SK-N-SH (cell line): Measurements from ENCODE around the gene FA2H. TPM values are rescaled to one million over a fixed set of nuclear protein-coding genes. Genes with fewer than 3 reads are reported as not detected.

Experiments
- CTCF ChIA-PET: fragments of 300-600, 350-600 bp; formaldehyde crosslinking; extraction: SDS; loops from one replicate; lab custom pipeline; 2021; lab: Yijun Ruan, JAX
- POLR2A ChIA-PET: fragments of 350-600 bp; sonication (Branson Sonifier 250); formaldehyde crosslinking; extraction: SDS; loops from one replicate; lab custom pipeline; 2020; ENCODE audit warnings: antibody characterized with exemption, inconsistent platforms; lab: Yijun Ruan, JAX
- DNase-seq: peaks from one replicate; pipeline ENCODE4 v3.0.0; 2012
- H2AFZ ChIP-seq: fragments of 200-600 bp; sonication (generic); 2 replicates; pipeline ENCODE4 v1.8.1; 2016; ENCODE audit warnings: antibody characterized with exemption, mild to moderate bottlenecking, low read depth
- H3F3A ChIP-seq: fragments of 200-600 bp; sonication (generic); replicated peaks from 2 replicates; pipeline ENCODE3; 2016; ENCODE audit warnings: antibody characterized with exemption, mild to moderate bottlenecking; ENCODE audit not compliant: insufficient read depth
- H3K27ac ChIP-seq, 2 experiments: fragments of 200-500 bp in 1 of 2; fragments of 200-600 bp in 1 of 2; sonication (Bioruptor generic) in 1 of 2; sonication (generic), shearing (Covaris generic) in 1 of 2; 2 replicates each; pipeline versions ENCODE4 v1.5.1 to v1.6.1; 2014 to 2016; ENCODE audit warnings: low read depth in 2 of 2, inconsistent platforms in 1 of 2, low read length in 1 of 2, mild to moderate bottlenecking in 1 of 2, mixed read lengths in 1 of 2
- H3K27me3 ChIP-seq: fragments of 200-600 bp; sonication (generic), shearing (Covaris generic); 2 replicates; pipeline ENCODE4 v1.6.1; 2016; ENCODE audit warnings: mixed run types; ENCODE audit not compliant: insufficient read depth
- H3K36me3 ChIP-seq, 2 experiments: fragments of 200-500 bp in 1 of 2; fragments of 200-600 bp in 1 of 2; sonication (Bioruptor generic) in 1 of 2; sonication (generic) in 1 of 2; replicated peaks in 1 of 2; 2 replicates each; pipeline versions ENCODE3 to v1.5.1; 2014 to 2016; ENCODE audit warnings: low read length in 1 of 2, mild to moderate bottlenecking in 1 of 2; ENCODE audit not compliant: insufficient read depth in 2 of 2, control insufficient read depth in 1 of 2
- H3K4me1 ChIP-seq, 2 experiments: fragments of 200-500 bp in 1 of 2; fragments of 200-600 bp in 1 of 2; sonication (Bioruptor generic) in 1 of 2; sonication (generic), shearing (Covaris generic) in 1 of 2; 2 replicates each; pipeline versions ENCODE4 v1.5.1 to v1.6.1; 2014 to 2016; ENCODE audit warnings: low read depth in 1 of 2, low read length in 1 of 2, mixed run types in 1 of 2; ENCODE audit not compliant: insufficient read depth in 2 of 2, control insufficient read depth in 1 of 2
- H3K4me2 ChIP-seq: fragments of 200-600 bp; sonication (generic), shearing (Covaris generic); 2 replicates; pipeline ENCODE4 v1.6.1; 2017; ENCODE audit warnings: mixed run types
- H3K4me3 ChIP-seq, 2 experiments: fragments of 200-500 bp in 1 of 2; fragments of 200-600 bp in 1 of 2; sonication (Bioruptor generic) in 1 of 2; sonication (generic), shearing (Covaris generic) in 1 of 2; 2 replicates each; pipeline versions ENCODE4 v1.5.1 to v1.8.1; 2014 to 2016; ENCODE audit warnings: low read depth in 2 of 2, inconsistent platforms in 1 of 2, low read length in 1 of 2, mild to moderate bottlenecking in 1 of 2, mixed read lengths in 1 of 2, moderate library complexity in 1 of 2
- H3K79me2 ChIP-seq: fragments of 200-600 bp; sonication (generic); 2 replicates; pipeline ENCODE4 v1.8.1; 2017; ENCODE audit warnings: mild to moderate bottlenecking; ENCODE audit not compliant: insufficient read depth
- H3K9ac ChIP-seq: fragments of 200-600 bp; sonication (generic); 2 replicates; pipeline ENCODE4 v1.6.1; 2017; ENCODE audit warnings: mixed run types
- H3K9me2 ChIP-seq: fragments of 200-600 bp; sonication (generic); 2 replicates; pipeline ENCODE4 v1.6.1; 2017; ENCODE audit warnings: mixed run types
- H3K9me3 ChIP-seq: fragments of 200-600 bp; sonication (generic); 2 replicates; pipeline ENCODE4 v1.6.1; 2017; ENCODE audit warnings: mixed run types, mild to moderate bottlenecking, moderate library complexity
- H4K20me1 ChIP-seq: fragments of 200-600 bp; sonication (generic); 2 replicates; pipeline ENCODE4 v1.6.1; 2017; ENCODE audit warnings: mild to moderate bottlenecking, mixed run types; ENCODE audit not compliant: insufficient read depth
- EZH2phosphoT487 ChIP-seq: fragments of 200-600 bp; sonication (generic); IDR thresholded peaks from 2 replicates; pipeline ENCODE4 v1.6.1; 2017; ENCODE audit warnings: low read depth, mixed run types, mild to moderate bottlenecking, antibody characterized with exemption, moderate library complexity, borderline replicate concordance
- FOSL2 ChIP-seq: IDR thresholded peaks from 2 replicates; pipeline ENCODE4 v1.4.0; 2012; ENCODE audit warnings: low read depth, mild to moderate bottlenecking, moderate library complexity, borderline replicate concordance
- FOXM1 ChIP-seq: IDR thresholded peaks from 2 replicates; pipeline ENCODE4 v1.4.0; 2012; ENCODE audit warnings: low read depth, mild to moderate bottlenecking
- GABPA ChIP-seq: IDR thresholded peaks from 2 replicates; pipeline ENCODE4 v1.4.0; 2012; ENCODE audit warnings: low read depth, mild to moderate bottlenecking
- GATA2 ChIP-seq: sonication (generic); formaldehyde crosslinking; IDR thresholded peaks from 2 replicates; pipeline ENCODE4 v1.5.0; 2020; ENCODE audit warnings: mild to moderate bottlenecking, missing genetic modification reagents
- MEF2A ChIP-seq: IDR thresholded peaks from 2 replicates; pipeline ENCODE4 v1.4.0; 2012; ENCODE audit warnings: low read depth, borderline replicate concordance
- MXI1 ChIP-seq: IDR thresholded peaks from 2 replicates; pipeline ENCODE4 v1.6.1; 2012; ENCODE audit warnings: mild to moderate bottlenecking, low read depth, low read length, improper control_type of control experiment
- NFIC ChIP-seq: IDR thresholded peaks from 2 replicates; pipeline ENCODE4 v1.4.0; 2012; ENCODE audit warnings: borderline replicate concordance
- POLR2AphosphoS5 ChIP-seq: IDR thresholded peaks from 2 replicates; pipeline ENCODE4 v1.6.1; 2012; ENCODE audit warnings: low read depth, low read length
- RXRA ChIP-seq: IDR thresholded peaks from 2 replicates; pipeline ENCODE4 v1.4.0; 2012; ENCODE audit warnings: low read depth, mild to moderate bottlenecking, borderline replicate concordance
- SIN3A ChIP-seq: IDR thresholded peaks from 2 replicates; pipeline ENCODE4 v1.6.1; 2012; ENCODE audit warnings: low read depth, mild to moderate bottlenecking, low read length, moderate library complexity, borderline replicate concordance
- TAF1 ChIP-seq: IDR thresholded peaks from 2 replicates; pipeline ENCODE4 v1.6.1; 2012; ENCODE audit warnings: low read depth, mild to moderate bottlenecking, low read length, moderate library complexity, borderline replicate concordance
- TCF12 ChIP-seq: IDR thresholded peaks from 2 replicates; pipeline ENCODE4 v1.4.0; 2012
- TEAD4 ChIP-seq: IDR thresholded peaks from 2 replicates; pipeline ENCODE4 v1.4.0; 2012; ENCODE audit warnings: mild to moderate bottlenecking, borderline replicate concordance; ENCODE audit not compliant: insufficient read depth
- ZBTB33 ChIP-seq: IDR thresholded peaks from 2 replicates; pipeline ENCODE4 v1.4.0; 2012; ENCODE audit warnings: low read depth, borderline replicate concordance
- WGBS: methylation state at CpG from one replicate; pipeline ENCODE4 v1.1.6; 2017; ENCODE audit warnings: low lambda C conversion rate; 5-methylcytosine and 5-hydroxymethylcytosine counted together
- polyA plus RNA-seq, 3 experiments: library from polyadenylated mRNA; depleted of rRNA; stranded (reverse); fragments of >200 nt; gene quantifications; 2 replicates each; pipeline ENCODE4 v1.2.3, GENCODE V29; 2012
- TF ChIP-seq, protein P1 (sequence below): IDR thresholded peaks from 2 replicates; pipeline ENCODE4 v1.4.0; 2012; ENCODE audit warnings: low read depth
- TF ChIP-seq, protein P2 (sequence below): fragments of 150-350 bp; IDR thresholded peaks from 2 replicates; pipeline ENCODE4 v1.6.1; 2017; ENCODE audit warnings: antibody characterized with exemption, low read length, low read depth, borderline replicate concordance
- TF ChIP-seq, protein P3 (sequence below): IDR thresholded peaks from 2 replicates; pipeline ENCODE4; 2012

The FA2H gene
- polyA plus RNA-seq, 1 of the 3 experiments (the other 2 are of a cell fraction): not detected

- H3K9me3 ChIP-seq: no peaks in the 10 kb centered on the region
- TF ChIP-seq, protein P1, sequence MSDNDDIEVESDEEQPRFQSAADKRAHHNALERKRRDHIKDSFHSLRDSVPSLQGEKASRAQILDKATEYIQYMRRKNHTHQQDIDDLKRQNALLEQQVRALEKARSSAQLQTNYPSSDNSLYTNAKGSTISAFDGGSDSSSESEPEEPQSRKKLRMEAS: no peak
- no peak for TF ChIP-seq MEF2A
- TF ChIP-seq, protein P2, sequence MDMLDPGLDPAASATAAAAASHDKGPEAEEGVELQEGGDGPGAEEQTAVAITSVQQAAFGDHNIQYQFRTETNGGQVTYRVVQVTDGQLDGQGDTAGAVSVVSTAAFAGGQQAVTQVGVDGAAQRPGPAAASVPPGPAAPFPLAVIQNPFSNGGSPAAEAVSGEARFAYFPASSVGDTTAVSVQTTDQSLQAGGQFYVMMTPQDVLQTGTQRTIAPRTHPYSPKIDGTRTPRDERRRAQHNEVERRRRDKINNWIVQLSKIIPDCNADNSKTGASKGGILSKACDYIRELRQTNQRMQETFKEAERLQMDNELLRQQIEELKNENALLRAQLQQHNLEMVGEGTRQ: no peak
- no peak for TF ChIP-seq NFIC
- TF ChIP-seq POLR2AphosphoS5: no peak
- no peak for TF ChIP-seq RXRA
- no peak for TF ChIP-seq TEAD4
- TF ChIP-seq EZH2phosphoT487: no peak
- TF ChIP-seq FOSL2: no peak
- TF ChIP-seq GATA2: no peak
- TF ChIP-seq SIN3A: no peak
- no peak for TF ChIP-seq GABPA
- no peak overlapping the region for H3K27ac ChIP-seq
- H3K9ac ChIP-seq: no peak overlapping the region
- H3K4me1 ChIP-seq: peaks cover 0 to 19% of the 10 kb centered on the region in 2 experiments; a peak in 1 of 4 replicates
- CTCF ChIA-PET: interaction anchor here (0.6 to 3.7 kb wide), 3 partner anchors 9 to 130 kb away, joined by 3 to 22 read pairs (median 6); no protein-coding TSS in a partner anchor
- no peaks in the 10 kb centered on the region for H4K20me1 ChIP-seq
- H3F3A ChIP-seq: no peaks in the 10 kb centered on the region
- POLR2A ChIA-PET: no interaction called here
- no peak overlapping the region for H3K4me3 ChIP-seq
- no peaks in the 10 kb centered on the region for H3K36me3 ChIP-seq
- no peaks in the 10 kb centered on the region for H3K79me2 ChIP-seq
- DNase-seq: no peak
- 64% methylated on average over 8 of the region's 8 CpGs for WGBS
- H3K27me3 ChIP-seq: no peaks in the 10 kb centered on the region
- no peaks in the 10 kb centered on the region for H3K9me2 ChIP-seq
- no peak overlapping the region for H3K4me2 ChIP-seq
- no peak overlapping the region for H2AFZ ChIP-seq
Observed at GRCh38 chr16:74731853-74732477, 42.7 kb downstream of the FA2H start.

DNA sequence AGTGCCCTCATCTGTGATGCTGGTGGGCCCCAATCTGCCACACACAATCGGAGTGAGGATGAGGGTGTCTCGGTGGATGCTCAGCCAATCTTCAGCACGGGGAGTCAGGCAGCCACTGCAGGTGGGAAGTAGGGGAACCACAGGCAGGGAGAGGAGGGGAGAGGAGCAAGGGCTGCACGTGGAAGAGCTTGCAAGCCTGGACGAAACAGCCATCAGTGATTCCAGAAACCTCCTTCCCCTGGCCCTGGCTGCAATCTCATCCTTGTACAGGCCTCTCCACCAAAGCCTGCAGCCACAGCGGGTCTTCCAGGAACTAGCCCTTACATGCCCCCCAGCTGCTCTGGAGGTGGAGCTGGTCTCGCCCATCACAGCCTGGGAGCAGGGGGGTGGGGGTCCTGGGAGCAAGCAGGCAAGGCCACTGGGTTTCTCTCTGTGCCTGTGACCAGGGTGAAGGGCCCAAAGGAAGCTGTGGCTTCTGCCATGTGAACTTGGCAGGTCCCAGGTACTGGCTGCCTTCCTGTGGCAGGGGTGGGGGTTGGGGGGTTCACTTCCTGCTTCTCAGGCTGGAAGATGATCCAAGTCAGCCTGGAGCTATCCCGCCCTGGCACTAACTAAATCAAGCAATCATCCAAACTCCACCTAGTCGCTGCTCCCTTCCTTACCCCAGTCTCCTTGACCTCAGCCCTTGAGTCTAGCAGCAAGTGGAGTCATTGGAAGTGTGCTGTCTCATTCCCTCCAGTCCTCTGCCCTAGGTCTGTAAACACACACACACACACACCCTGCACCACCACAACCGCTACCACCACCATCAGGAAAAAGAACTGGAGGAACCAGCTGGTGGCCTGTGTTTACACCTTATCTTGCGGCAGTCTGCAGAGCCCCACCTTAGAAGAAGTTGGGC is 44.6 kb downstream of the FA2H start:
- H3K4me2 ChIP-seq: no peak overlapping the region
- no peaks in the 10 kb centered on the region for H3K27me3 ChIP-seq
- ChIA-PET CTCF (interaction anchor here (0.7 to 3.7 kb wide), 5 partner anchors 16 to 381 kb away, joined by 3 to 22 read pairs (median 3); no protein-coding TSS in a partner anchor), POLR2A (no interaction called here)
- no peaks in the 10 kb centered on the region for H3K36me3 ChIP-seq
- 76% methylated on average over 8 of the region's 11 CpGs for WGBS
- H3K4me1 ChIP-seq: peaks cover 0 to 15% of the 10 kb centered on the region in 2 experiments; a peak in 1 of 4 replicates
- no peaks in the 10 kb centered on the region for H3F3A ChIP-seq
- H2AFZ ChIP-seq: no peak overlapping the region
- DNase-seq: no peak
- H3K9me3 ChIP-seq: no peaks in the 10 kb centered on the region
- no peak overlapping the region for H3K9ac ChIP-seq
- H3K9me2 ChIP-seq: no peaks in the 10 kb centered on the region
- no peak overlapping the region for H3K4me3 ChIP-seq
- H3K79me2 ChIP-seq: no peaks in the 10 kb centered on the region
- no peaks in the 10 kb centered on the region for H4K20me1 ChIP-seq
- no peak overlapping the region for H3K27ac ChIP-seq
- TF ChIP-seq TAF1 (no peak), NFIC (no peak), EZH2phosphoT487 (no peak), FOXM1 (no peak), MXI1 (no peak), ZBTB33 (no peak), TCF12 (no peak)
- TF ChIP-seq, protein P3, sequence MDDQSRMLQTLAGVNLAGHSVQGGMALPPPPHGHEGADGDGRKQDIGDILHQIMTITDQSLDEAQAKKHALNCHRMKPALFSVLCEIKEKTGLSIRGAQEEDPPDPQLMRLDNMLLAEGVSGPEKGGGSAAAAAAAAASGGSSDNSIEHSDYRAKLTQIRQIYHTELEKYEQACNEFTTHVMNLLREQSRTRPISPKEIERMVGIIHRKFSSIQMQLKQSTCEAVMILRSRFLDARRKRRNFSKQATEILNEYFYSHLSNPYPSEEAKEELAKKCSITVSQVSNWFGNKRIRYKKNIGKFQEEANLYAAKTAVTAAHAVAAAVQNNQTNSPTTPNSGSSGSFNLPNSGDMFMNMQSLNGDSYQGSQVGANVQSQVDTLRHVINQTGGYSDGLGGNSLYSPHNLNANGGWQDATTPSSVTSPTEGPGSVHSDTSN: no peak
